HEK293 (cell line): ENCODE results near the gene TMCC2.

Experiments
- CTCF ChIA-PET: fragments of 350-600 bp; formaldehyde crosslinking; extraction: SDS; loops from one replicate; lab custom pipeline; 2021; ENCODE audit warnings: antibody characterized with exemption; lab: Yijun Ruan, JAX
- POLR2A ChIA-PET: fragments of 300-600 bp; formaldehyde crosslinking; extraction: SDS; loops from one replicate; lab custom pipeline; 2020; ENCODE audit warnings: antibody characterized with exemption, inconsistent platforms; lab: Yijun Ruan, JAX
- H3K27ac ChIP-seq: fragments of 200-500 bp; sonication (Bioruptor generic); 2 replicates; pipeline ENCODE4 v1.5.1; 2014; ENCODE audit warnings: low read depth, low read length, control low read depth, inconsistent platforms; ENCODE audit errors: extremely low read depth
- H3K36me3 ChIP-seq, 2 experiments: fragments of 200-500 bp in 1 of 2; sonication (Bioruptor generic) in 1 of 2; 1 replicate in 1 of 2; 2 replicates in 1 of 2; pipeline ENCODE4 v1.5.1; 2014 to 2017; ENCODE audit warnings: inconsistent platforms in 2 of 2, low read length in 2 of 2; ENCODE audit not compliant: control insufficient read depth in 2 of 2, insufficient read depth in 1 of 2
- H3K4me1 ChIP-seq: fragments of 200-500 bp; sonication (Bioruptor generic); 2 replicates; pipeline ENCODE4 v1.5.1; 2014; ENCODE audit warnings: mild to moderate bottlenecking, low read length, inconsistent platforms; ENCODE audit not compliant: control insufficient read depth, insufficient read depth
- H3K4me3 ChIP-seq: 2 replicates; pipeline ENCODE4 v1.5.1; 2011; ENCODE audit warnings: low read depth, mild to moderate bottlenecking, control low read depth, low read length, moderate library complexity
- H3K9me3 ChIP-seq: fragments of 200-500 bp; sonication (Bioruptor generic); 2 replicates; pipeline ENCODE4 v1.5.1; 2014; ENCODE audit warnings: low read depth, low read length, inconsistent platforms; ENCODE audit not compliant: control insufficient read depth, insufficient read depth
- CTCF ChIP-seq: fragments of 450-650 bp; formaldehyde crosslinking; IDR thresholded peaks from 2 replicates; pipeline ENCODE4 v1.5.1; 2016; ENCODE audit warnings: missing biosample characterization, missing genetic modification characterization
- KLF10 ChIP-seq: fragments of 450-650 bp; IDR thresholded peaks from 2 replicates; pipeline ENCODE4 v1.5.1; 2018; ENCODE audit warnings: missing biosample characterization, mild to moderate bottlenecking, missing genetic modification characterization
- KLF9 ChIP-seq: fragments of 450-650 bp; formaldehyde crosslinking; IDR thresholded peaks from 2 replicates; pipeline ENCODE4 v1.5.1; 2016; ENCODE audit warnings: missing biosample characterization, missing genetic modification characterization, low read depth
- MZF1 ChIP-seq: fragments of 450-650 bp; formaldehyde crosslinking; IDR thresholded peaks from 2 replicates; pipeline ENCODE4 v1.5.1; 2017; ENCODE audit warnings: missing biosample characterization, missing genetic modification characterization, borderline replicate concordance
- ZBTB6 ChIP-seq: fragments of 450-650 bp; formaldehyde crosslinking; IDR thresholded peaks from 2 replicates; pipeline ENCODE4 v1.5.1; 2017; ENCODE audit warnings: missing biosample characterization, missing genetic modification characterization
- ZNF133 ChIP-seq: fragments of 450-650 bp; formaldehyde crosslinking; IDR thresholded peaks from 2 replicates; pipeline ENCODE4 v1.5.1; 2016; ENCODE audit warnings: missing biosample characterization, missing genetic modification characterization
- ZNF146 ChIP-seq: fragments of 450-650 bp; formaldehyde crosslinking; IDR thresholded peaks from 2 replicates; pipeline ENCODE4 v1.5.1; 2016; ENCODE audit warnings: missing biosample characterization, missing genetic modification characterization
- ZNF214 ChIP-seq: fragments of 450-650 bp; formaldehyde crosslinking; IDR thresholded peaks from 2 replicates; pipeline ENCODE4 v1.5.1; 2017; ENCODE audit warnings: missing biosample characterization, mild to moderate bottlenecking, missing genetic modification characterization, borderline replicate concordance
- ZNF248 ChIP-seq: fragments of 450-650 bp; formaldehyde crosslinking; IDR thresholded peaks from 2 replicates; pipeline ENCODE4 v1.5.1; 2017; ENCODE audit warnings: missing biosample characterization, missing genetic modification characterization
- ZNF335 ChIP-seq: fragments of 450-650 bp; formaldehyde crosslinking; conservative IDR thresholded peaks from 2 replicates; pipeline ENCODE4 v1.5.1; 2016; ENCODE audit warnings: missing biosample characterization, missing genetic modification characterization
- ZNF341 ChIP-seq: fragments of 450-650 bp; formaldehyde crosslinking; IDR thresholded peaks from 2 replicates; pipeline ENCODE4; 2016; ENCODE audit warnings: low read depth, missing biosample characterization, missing genetic modification characterization
- ZNF350 ChIP-seq: fragments of 450-650 bp; formaldehyde crosslinking; IDR thresholded peaks from 2 replicates; pipeline ENCODE4 v1.5.0; 2017; ENCODE audit warnings: missing biosample characterization, mild to moderate bottlenecking, missing genetic modification characterization
- ZNF530 ChIP-seq: fragments of 450-650 bp; formaldehyde crosslinking; IDR thresholded peaks from 2 replicates; pipeline ENCODE4 v1.5.1; 2016; ENCODE audit warnings: low read depth, missing biosample characterization, missing genetic modification characterization
- ZNF558 ChIP-seq: fragments of 450-650 bp; formaldehyde crosslinking; IDR thresholded peaks from 2 replicates; pipeline ENCODE4 v1.5.1; 2016; ENCODE audit warnings: missing biosample characterization, missing genetic modification characterization
- ZXDB ChIP-seq: fragments of 450-650 bp; formaldehyde crosslinking; IDR thresholded peaks from 2 replicates; pipeline ENCODE4 v1.5.1; 2016; ENCODE audit warnings: missing biosample characterization, missing genetic modification characterization
- TF ChIP-seq, protein P1 (sequence below): fragments of 450-650 bp; formaldehyde crosslinking; IDR thresholded peaks from 2 replicates; pipeline ENCODE4 v1.5.1; 2017; ENCODE audit warnings: missing biosample characterization, missing genetic modification characterization

Gene TMCC2

DNA sequence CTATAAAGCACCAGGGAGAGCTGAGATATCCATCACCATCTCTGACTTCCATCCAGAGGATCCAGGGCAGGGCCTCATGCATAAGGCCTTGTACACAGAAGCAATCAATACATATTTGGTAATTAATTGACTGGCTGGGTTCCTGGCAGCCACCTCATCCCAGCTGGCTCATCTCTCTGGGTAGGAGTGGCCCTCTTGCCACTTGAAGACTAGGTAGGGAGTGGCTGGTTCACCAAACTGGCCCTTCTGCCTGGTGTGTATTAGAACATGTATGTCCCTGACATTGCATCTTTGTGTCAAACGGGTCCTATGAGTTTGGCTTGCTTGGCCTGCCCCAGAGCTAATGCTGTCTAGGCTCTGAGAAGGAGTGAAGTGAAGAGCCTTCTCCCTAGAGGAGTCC lies 82.0 kb downstream of the TMCC2 start (continued):
- TF ChIP-seq ZBTB6 (no peak), KLF9 (tag by site-specific recombination) (no peak)

- H3K27ac ChIP-seq: no peak overlapping the region
- H3K36me3 ChIP-seq: peaks cover 0 to 48% of the 10 kb centered on the region in 2 experiments; a peak in 1 of 3 replicates
- H3K9me3 ChIP-seq: no peaks in the 10 kb centered on the region
- H3K4me3 ChIP-seq: no peak overlapping the region
- TF ChIP-seq ZNF248 (tag by site-specific recombination) (no peak), MZF1 (no peak), ZNF214 (no peak), ZNF558 (tag by site-specific recombination) (no peak)
- TF ChIP-seq, protein P1, sequence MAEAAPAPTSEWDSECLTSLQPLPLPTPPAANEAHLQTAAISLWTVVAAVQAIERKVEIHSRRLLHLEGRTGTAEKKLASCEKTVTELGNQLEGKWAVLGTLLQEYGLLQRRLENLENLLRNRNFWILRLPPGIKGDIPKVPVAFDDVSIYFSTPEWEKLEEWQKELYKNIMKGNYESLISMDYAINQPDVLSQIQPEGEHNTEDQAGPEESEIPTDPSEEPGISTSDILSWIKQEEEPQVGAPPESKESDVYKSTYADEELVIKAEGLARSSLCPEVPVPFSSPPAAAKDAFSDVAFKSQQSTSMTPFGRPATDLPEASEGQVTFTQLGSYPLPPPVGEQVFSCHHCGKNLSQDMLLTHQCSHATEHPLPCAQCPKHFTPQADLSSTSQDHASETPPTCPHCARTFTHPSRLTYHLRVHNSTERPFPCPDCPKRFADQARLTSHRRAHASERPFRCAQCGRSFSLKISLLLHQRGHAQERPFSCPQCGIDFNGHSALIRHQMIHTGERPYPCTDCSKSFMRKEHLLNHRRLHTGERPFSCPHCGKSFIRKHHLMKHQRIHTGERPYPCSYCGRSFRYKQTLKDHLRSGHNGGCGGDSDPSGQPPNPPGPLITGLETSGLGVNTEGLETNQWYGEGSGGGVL (tag by site-specific recombination): no peak
- POLR2A ChIA-PET: no interaction called here
- no peaks in the 10 kb centered on the region for H3K4me1 ChIP-seq
- CTCF ChIA-PET: interaction anchor here (0.5 to 1.9 kb wide), 6 partner anchors 11 to 175 kb away, joined by 3 to 7 read pairs (median 4); partner anchors contain the start of gene NUAK2
Observed at GRCh38 chr1:205310976-205311704, 83.4 kb downstream of the TMCC2 start.

GRCh38 chr1:205312866-205313562 lies 85.3 kb downstream of the TMCC2 start:
- Histone ChIP-seq H3K36me3 (peaks cover 0 to 30% of the 10 kb centered on the region in 2 experiments; a peak in 1 of 3 replicates), H3K4me1 (peaks cover 3% of the 10 kb centered on the region; the same call in 1 of the 2 replicates), H3K27ac (no peak overlapping the region), H3K9me3 (no peaks in the 10 kb centered on the region), H3K4me3 (no peak overlapping the region)
- ChIA-PET CTCF (interaction anchor here (2.9 kb wide), 1 partner anchor 12 kb away, joined by 11 read pairs; no protein-coding TSS in a partner anchor), POLR2A (interaction anchor here (0.8 to 1.5 kb wide), 2 partner anchors 40 to 607 kb away, joined by 3 to 5 read pairs; no protein-coding TSS in a partner anchor)
- TF ChIP-seq ZNF530 (tag by site-specific recombination) (no peak), ZNF146 (peak; percentile 75), ZNF335 (tag by site-specific recombination) (no peak)

DNA sequence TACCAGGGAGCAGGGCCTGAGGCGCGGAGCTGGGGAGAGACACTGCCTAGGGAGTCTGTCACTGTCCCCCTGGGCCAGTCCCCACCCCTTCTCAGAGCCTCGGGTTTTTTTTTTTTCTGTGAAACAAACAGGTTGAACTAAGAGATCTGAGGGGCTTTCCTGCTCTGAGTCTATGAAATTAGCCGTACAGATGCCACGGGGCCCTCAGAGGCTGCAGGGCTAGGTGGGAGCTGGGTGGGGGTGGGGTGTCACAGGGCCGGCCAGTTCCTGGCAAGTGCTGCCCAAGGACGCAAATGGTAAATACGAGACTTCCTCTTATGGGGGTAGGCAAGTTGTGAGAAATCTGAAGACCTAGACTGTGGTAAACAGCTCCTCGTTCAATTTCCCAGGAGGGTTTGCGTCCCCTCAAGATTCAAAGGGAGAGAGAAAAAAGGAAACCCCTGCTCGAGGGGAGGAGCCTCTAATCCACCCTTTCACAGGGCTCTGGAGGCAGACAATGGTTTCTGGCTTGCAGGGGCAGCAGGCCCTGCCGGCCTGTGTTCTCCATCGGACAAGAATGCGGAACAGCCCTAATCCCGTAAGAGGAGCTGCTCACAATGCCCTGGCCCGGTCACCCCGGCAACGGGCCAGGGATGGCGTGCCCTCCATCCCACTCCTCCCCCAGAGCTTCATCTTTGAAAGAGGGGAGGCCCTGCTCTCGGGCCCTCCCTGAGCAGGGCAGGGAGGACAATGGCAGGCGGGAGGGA lies 86.0 kb downstream of the TMCC2 start:
- no peak overlapping the region for H3K4me3 ChIP-seq

More for the DNA sequence above, 86.0 kb downstream of the TMCC2 start:
- peaks cover 0 to 23% of the 10 kb centered on the region in 2 experiments; a peak in 1 of 3 replicates for H3K36me3 ChIP-seq
- TF ChIP-seq CTCF (tag by site-specific recombination) (no peak), ZNF341 (peak; percentile 57; the same call in 1 of the 2 replicates), ZXDB (tag by site-specific recombination) (no peak), ZNF214 (no peak), ZNF133 (tag by site-specific recombination) (no peak), ZNF350 (no peak), KLF10 (no peak)
- no peak overlapping the region for H3K27ac ChIP-seq
- ChIA-PET CTCF (interaction anchor here (0.6 to 2.9 kb wide), 5 partner anchors 11 to 43 kb away, joined by 3 to 11 read pairs (median 4); no protein-coding TSS in a partner anchor), POLR2A (interaction anchor here (0.8 to 1.5 kb wide), 4 partner anchors 16 to 606 kb away, joined by 3 to 5 read pairs (median 3); no protein-coding TSS in a partner anchor)
- H3K4me1 ChIP-seq: peaks cover 5% of the 10 kb centered on the region; the same call in 1 of the 2 replicates
- no peaks in the 10 kb centered on the region for H3K9me3 ChIP-seq
